Measurements from ENCODE around the gene SPHKAP. TPM values are rescaled to one million over a fixed set of nuclear protein-coding genes. Genes with fewer than 3 reads are reported as not detected.

Gene SPHKAP
- total and polyA plus RNA-seq, 2 of the 4 experiments (the other 2 are of a cell fraction): not detected

GRCh38 chr2:228038967-228039366 is 142.5 kb downstream of the SPHKAP start:
- ATAC-seq (ENCODE audit: low read depth): no peak

More at GRCh38 chr2:228038967-228039366, 142.5 kb downstream of the SPHKAP start:
- TF ChIP-seq RAD21 (IDR thresholded peaks at IDR 0.05; ENCODE audit: low read length) (no peak), CTCF (conservative IDR thresholded peaks at IDR 0.05; ENCODE audit: low read depth, low read length) (no peak), CEBPB (IDR thresholded peaks at IDR 0.05; ENCODE audit: low read depth, low read length) (no peak), SMC3 (IDR thresholded peaks at IDR 0.05; ENCODE audit: low read depth, low read length) (no peak), MAFK (IDR thresholded peaks at IDR 0.05; ENCODE audit: low read depth, low read length) (no peak), BHLHE40 (IDR thresholded peaks at IDR 0.05; ENCODE audit: low read depth, low read length) (no peak)
- ChIA-PET CTCF (no interaction called here), POLR2A (ENCODE audit: unreplicated experiment) (no interaction called here)
- no peak overlapping the region for H3K4me2 ChIP-seq (ENCODE audit: low read depth, low read length)
- no peak overlapping the region for H3K56ac ChIP-seq (ENCODE audit: extremely low read depth, insufficient read depth, low read length)
- no peak overlapping the region for H3K14ac ChIP-seq (replicated peaks; ENCODE audit: low read depth, low read length)
- no peak overlapping the region for H2AK9ac ChIP-seq (replicated peaks; ENCODE audit: low read depth, low read length, poor library complexity)
- no peak overlapping the region for H3K9ac ChIP-seq (ENCODE audit: low read depth, low read length)
- no peak overlapping the region for H2AFZ ChIP-seq (replicated peaks; ENCODE audit: low read length, poor library complexity)
- H3K9me3 ChIP-seq (ENCODE audit: control insufficient read depth, insufficient read depth, low read length): peaks cover 3% of the 10 kb centered on the region; the same call in 1 of the 2 replicates
- H3K4me1 ChIP-seq (ENCODE audit: control insufficient read depth, insufficient read depth, low read length): no peaks in the 10 kb centered on the region
- no peak overlapping the region for H2BK5ac ChIP-seq (ENCODE audit: low read depth, low read length, poor library complexity, severe bottlenecking)
- no peak overlapping the region for H3K18ac ChIP-seq (ENCODE audit: low read depth, low read length)
- H2AK5ac ChIP-seq (ENCODE audit: low read depth, low read length): no peak overlapping the region
- H3K79me1 ChIP-seq (ENCODE audit: low read depth in 1 of 2, low read length in 2 of 2): no peaks in the 10 kb centered on the region
- no peaks in the 10 kb centered on the region for H3K36me3 ChIP-seq (ENCODE audit: control insufficient read depth, insufficient read depth, low read length)
- H2BK20ac ChIP-seq (ENCODE audit: low read depth, low read length): no peak overlapping the region
- no peak overlapping the region for H2BK120ac ChIP-seq (ENCODE audit: low read depth, low read length)
- no peak overlapping the region for H3K4me3 ChIP-seq (ENCODE audit: insufficient read depth, low read depth, low read length)
- no peak overlapping the region for H4K91ac ChIP-seq (ENCODE audit: insufficient read depth, low read depth, low read length)
- in situ Hi-C loops (cut with MboI; ENCODE audit: low sequenced_read_pairs) (no loop called here), dilution Hi-C loops (cut with HindIII; ENCODE audit: low sequenced_read_pairs, unreplicated experiment) (no loop called here), intact Hi-C loops (cut with micrococcal nuclease) (no loop called here)
- H3K4ac ChIP-seq (ENCODE audit: low read depth, low read length): no peak overlapping the region
- no CpG with 5 or more reads among the region's 4 CpGs for WGBS, 2 experiments (ENCODE audit: extremely low coverage in 2 of 2, insufficient read length in 1 of 2)
- no peaks in the 10 kb centered on the region for H4K20me1 ChIP-seq (ENCODE audit: insufficient read depth, low read length)
- DNase-seq: no peak
- H3K23ac ChIP-seq (ENCODE audit: low read depth, low read length): no peak overlapping the region
- H3K27ac ChIP-seq (ENCODE audit: insufficient read depth, low read length): no peak overlapping the region
- H4K8ac ChIP-seq (ENCODE audit: low read depth in 2 of 2, low read length in 2 of 2): no peak overlapping the region
- H3K27me3 ChIP-seq (ENCODE audit: control insufficient read depth, insufficient read depth, low read length): no peaks in the 10 kb centered on the region
- H2BK15ac ChIP-seq (ENCODE audit: low read depth, low read length): no peak overlapping the region
- no TSS peak for BruUV-seq (replicated peaks)
- H4K5ac ChIP-seq (ENCODE audit: low read depth, low read length): no peak overlapping the region
- no peaks in the 10 kb centered on the region for H3K9me1 ChIP-seq (ENCODE audit: insufficient read depth, low read length)

All from IMR-90 (cell line).